GM23338 (cell line): ENCODE results near the gene CCNL1.

Source experiments
- CTCF ChIP-seq, 2 experiments: fragments of 200-600 bp in 1 of 2; sonication (generic) in 1 of 2; conservative IDR thresholded peaks; 2 replicates each; pipeline versions ENCODE4 v1.5.1 to v1.6.1; 2016 to 2017; ENCODE audit warnings: antibody characterized with exemption in 2 of 2, low read depth in 2 of 2, mild to moderate bottlenecking in 2 of 2, moderate library complexity in 1 of 2
- ETS1 ChIP-seq: IDR thresholded peaks from 2 replicates; pipeline ENCODE4 v1.6.1; 2016; ENCODE audit warnings: antibody characterized with exemption
- EZH2phosphoT487 ChIP-seq: fragments of 200-600 bp; sonication (generic); IDR thresholded peaks from one replicate; pipeline ENCODE4 v1.8.1; 2018; ENCODE audit warnings: antibody characterized with exemption; ENCODE audit not compliant: unreplicated experiment
- JUNB ChIP-seq: IDR thresholded peaks from one replicate; pipeline ENCODE4 v1.6.1; 2016; ENCODE audit warnings: antibody characterized with exemption; ENCODE audit not compliant: unreplicated experiment
- NANOG ChIP-seq: IDR thresholded peaks from 2 replicates; pipeline ENCODE4 v1.6.1; 2016; ENCODE audit warnings: antibody characterized with exemption, borderline replicate concordance
- POLR2AphosphoS5 ChIP-seq: IDR thresholded peaks from 2 replicates; pipeline ENCODE4 v1.6.1; 2016; ENCODE audit warnings: antibody characterized with exemption, low read depth
- REST ChIP-seq: IDR thresholded peaks from one replicate; pipeline ENCODE4 v1.6.1; 2018; ENCODE audit warnings: antibody characterized with exemption; ENCODE audit not compliant: unreplicated experiment

- no peak for TF ChIP-seq REST
- no peak for TF ChIP-seq CTCF (conservative IDR thresholded peaks at IDR 0.05; ENCODE audit: low read depth in 2 of 2)
- TF ChIP-seq JUNB, result no peak
- TF ChIP-seq POLR2AphosphoS5, result no peak
- TF ChIP-seq EZH2phosphoT487, result no peak
- no peak for TF ChIP-seq ETS1
- TF ChIP-seq NANOG, result no peak
Measured at GRCh38 chr3:157128771-157129681, 30.9 kb downstream of the CCNL1 start.
